ENCODE measurements around the gene CACNA1E.

The CACNA1E gene

GRCh38 chr1:181485287-181486097, 2.2 kb downstream of the CACNA1E start:
- FAIRE-seq: no peak

- no peak for FAIRE-seq
These were observed 2.7 kb downstream of the CACNA1E start for GRCh38 chr1:181486098-181486420.

GRCh38 chr1:181488866-181489265, 5.5 kb downstream of the CACNA1E start:
- no peak for FAIRE-seq

- no peak for FAIRE-seq
These were observed 7.0 kb downstream of the CACNA1E start for GRCh38 chr1:181490276-181490675.

- no peak for FAIRE-seq
These were observed 7.7 kb downstream of the CACNA1E start for GRCh38 chr1:181490740-181491712.

- no peak for FAIRE-seq
These were observed 9.8 kb downstream of the CACNA1E start for GRCh38 chr1:181493166-181493565.

GRCh38 chr1:181493885-181494284, 10.6 kb downstream of the CACNA1E start:
- FAIRE-seq: no peak

- FAIRE-seq: no peak
These were observed 13.4 kb downstream of the CACNA1E start for GRCh38 chr1:181496759-181497158.

GRCh38 chr1:181497870-181498269, 14.6 kb downstream of the CACNA1E start:
- no peak for FAIRE-seq

GRCh38 chr1:181499825-181500224, 16.5 kb downstream of the CACNA1E start:
- no peak for FAIRE-seq

- no peak for FAIRE-seq
These were observed 17.3 kb downstream of the CACNA1E start for GRCh38 chr1:181500636-181501035.

GRCh38 chr1:181501612-181502011, 18.3 kb downstream of the CACNA1E start:
- no peak for FAIRE-seq

- FAIRE-seq: no peak
These were observed 20.0 kb downstream of the CACNA1E start for GRCh38 chr1:181503171-181503810.

GRCh38 chr1:181504399-181504842, 21.1 kb downstream of the CACNA1E start:
- no peak for FAIRE-seq

- FAIRE-seq: no peak
These were observed 23.4 kb downstream of the CACNA1E start for GRCh38 chr1:181506563-181507353.

- FAIRE-seq: no peak
These were observed 25.3 kb downstream of the CACNA1E start for GRCh38 chr1:181508486-181509165.

GRCh38 chr1:181513786-181514297, 30.5 kb downstream of the CACNA1E start:
- FAIRE-seq: no peak

- no peak for FAIRE-seq
These were observed 31.3 kb downstream of the CACNA1E start for GRCh38 chr1:181514298-181515290.

- no peak for FAIRE-seq
These were observed 33.4 kb downstream of the CACNA1E start for GRCh38 chr1:181516706-181517105.

All from endometrium (tissue), 2 donors.